Endodermal cell (in vitro differentiated cells): Measurements from ENCODE around the gene SH2D3C. TPM values are rescaled to one million over a fixed set of nuclear protein-coding genes. Genes with fewer than 3 reads are reported as not detected.

ENCODE experiments used
- DNase-seq: peaks from one replicate; pipeline ENCODE4 v3.0.0-alpha.2; 2017
- H3K27ac ChIP-seq: 2 replicates; pipeline ENCODE4 v1.5.1; 2013; ENCODE audit warnings: mild to moderate bottlenecking, low read depth, low read length, moderate library complexity
- H3K27me3 ChIP-seq: 2 replicates; pipeline ENCODE4 v1.6.1; 2013; ENCODE audit warnings: mild to moderate bottlenecking, low read length, moderate library complexity; ENCODE audit not compliant: insufficient read depth, control insufficient read depth, poor library complexity, severe bottlenecking
- H3K36me3 ChIP-seq: 2 replicates; pipeline ENCODE4 v1.7.0; 2013; ENCODE audit warnings: mild to moderate bottlenecking, low read length, moderate library complexity; ENCODE audit not compliant: control insufficient read depth, insufficient read depth
- H3K4me1 ChIP-seq: one replicate; pipeline ENCODE4 v1.7.0; 2013; ENCODE audit warnings: low read length; ENCODE audit not compliant: control insufficient read depth, insufficient read depth
- H3K4me3 ChIP-seq: 2 replicates; pipeline ENCODE4 v1.5.1; 2013; ENCODE audit warnings: mild to moderate bottlenecking, low read length, moderate library complexity
- H3K9ac ChIP-seq: 2 replicates; pipeline ENCODE4 v1.6.1; 2013; ENCODE audit warnings: mild to moderate bottlenecking, low read length, moderate library complexity; ENCODE audit not compliant: poor library complexity, severe bottlenecking; ENCODE audit errors: extremely low read depth
- H3K9me3 ChIP-seq: 2 replicates; pipeline ENCODE4 v1.6.1; 2013; ENCODE audit warnings: mild to moderate bottlenecking, low read length, moderate library complexity; ENCODE audit not compliant: control insufficient read depth
- H3K27ac Mint-ChIP-seq: 2 replicates; pipeline ENCODE4 v1.8.0; 2020; ENCODE audit warnings: mixed read lengths
- H3K27me3 Mint-ChIP-seq: 2 replicates; pipeline ENCODE4 v1.8.0; 2021; ENCODE audit warnings: mild to moderate bottlenecking, mixed read lengths; ENCODE audit not compliant: insufficient read depth
- H3K36me3 Mint-ChIP-seq: 2 replicates; pipeline ENCODE4 v1.8.0; 2020; ENCODE audit warnings: low read depth, mixed read lengths
- H3K4me1 Mint-ChIP-seq: 2 replicates; pipeline ENCODE4 v1.8.0; 2020; ENCODE audit warnings: mixed read lengths
- H3K4me3 Mint-ChIP-seq: 2 replicates; pipeline ENCODE4 v1.8.0; 2020; ENCODE audit warnings: mild to moderate bottlenecking, moderate library complexity, mixed read lengths
- H3K9me3 Mint-ChIP-seq: 2 replicates; pipeline ENCODE4 v1.8.0; 2020; ENCODE audit warnings: mild to moderate bottlenecking, mixed read lengths
- CTCF ChIP-seq: fragments of 200-600 bp; sonication (generic); conservative IDR thresholded peaks from 2 replicates; pipeline ENCODE4 v1.5.0; 2021; ENCODE audit warnings: antibody characterized with exemption, mild to moderate bottlenecking
- WGBS, 2 experiments: methylation state at CpG; one replicate each; pipeline versions ENCODE4 v1.1.5 to v1.1.7; 2013; ENCODE audit warnings: missing lambda C conversion rate in 2 of 2, mixed read lengths in 1 of 2; ENCODE audit not compliant: insufficient coverage in 1 of 2, insufficient read length in 1 of 2; 5-methylcytosine and 5-hydroxymethylcytosine counted together
- long read RNA-seq, 4 experiments: library from polyadenylated mRNA in 2 of 4; library from RNA in 1 of 4; library from capped mRNA in 1 of 4; stranded (forward) in 3 of 4; unstranded in 1 of 4; transcript quantifications; one replicate each; pipeline ENCODE4 v2.0.0, GENCODE V29; 2020 to 2021; ENCODE audit warnings: inconsistent platforms in 1 of 4
- polyA plus RNA-seq, 2 experiments: library from polyadenylated mRNA; stranded (reverse); fragments of 50-300 nt; gene quantifications; one replicate each; pipeline ENCODE4 v1.2.3, GENCODE V29; 2013
- total RNA-seq, 2 donors: library from RNA; stranded (reverse); fragmentation: NEBNext Ultra II Directional in 1 of 2; extraction: Animal tissue kit (Norgen Biotek cat#: 25700) in 1 of 2; gene quantifications; 2 replicates in 1 of 2; 3 replicates in 1 of 2; pipeline ENCODE4 v1.2.1, GENCODE V29; 2021

SH2D3C gene
- 1 to 10 TPM in 1 of 2 donors, under 1 TPM in 1; 0.77 to 1.4 TPM for total RNA-seq
- polyA plus RNA-seq (2013, experiment 1 of 2) = 5.3 TPM
- 5.3 TPM for polyA plus RNA-seq (2013, experiment 2 of 2)
- long read RNA-seq, experiment 1 = 0 reads
- long read RNA-seq, experiment 2, partial matches to known transcripts = 1 of 1 reads
- long read RNA-seq, experiment 2, other reads (novel, unspliced or antisense) = 0 of 1 reads
- long read RNA-seq, experiment 3, partial matches to known transcripts = 0 of 5 reads
- long read RNA-seq, experiment 3, other reads (novel, unspliced or antisense) = 1 of 5 reads
- long read RNA-seq, experiment 4 = 0 reads

GRCh38 chr9:127778280-127779135, at the start of gene SH2D3C:
SH2D3C (minus strand) TSS chr9:127778666; CDS start chr9:127778627, 39 bp downstream.
- Histone ChIP-seq H3K4me3 (no peak within 1 kb of the TSS), H3K4me1 (no peaks in the 10 kb centered on the region), H3K9me3 (no peaks in the 10 kb centered on the region), H3K27me3 (no peaks in the 10 kb centered on the region), H3K27ac (no peak within 1 kb of the TSS), H3K9ac (no peak within 1 kb of the TSS), H3K36me3 (no peaks in the 10 kb centered on the region)
- Mint-ChIP-seq H3K4me3 (no peak within 1 kb of the TSS), H3K4me1 (no peaks in the 10 kb centered on the region), H3K27ac (no peak within 1 kb of the TSS), H3K27me3 (no peaks in the 10 kb centered on the region), H3K9me3 (no peaks in the 10 kb centered on the region), H3K36me3 (no peaks in the 10 kb centered on the region)
- 66 to 81% methylated on average over 3 to 13 of the region's 13 CpGs for WGBS, 2 experiments
- TF ChIP-seq CTCF = no peak
- DNase-seq = no peak

DNA sequence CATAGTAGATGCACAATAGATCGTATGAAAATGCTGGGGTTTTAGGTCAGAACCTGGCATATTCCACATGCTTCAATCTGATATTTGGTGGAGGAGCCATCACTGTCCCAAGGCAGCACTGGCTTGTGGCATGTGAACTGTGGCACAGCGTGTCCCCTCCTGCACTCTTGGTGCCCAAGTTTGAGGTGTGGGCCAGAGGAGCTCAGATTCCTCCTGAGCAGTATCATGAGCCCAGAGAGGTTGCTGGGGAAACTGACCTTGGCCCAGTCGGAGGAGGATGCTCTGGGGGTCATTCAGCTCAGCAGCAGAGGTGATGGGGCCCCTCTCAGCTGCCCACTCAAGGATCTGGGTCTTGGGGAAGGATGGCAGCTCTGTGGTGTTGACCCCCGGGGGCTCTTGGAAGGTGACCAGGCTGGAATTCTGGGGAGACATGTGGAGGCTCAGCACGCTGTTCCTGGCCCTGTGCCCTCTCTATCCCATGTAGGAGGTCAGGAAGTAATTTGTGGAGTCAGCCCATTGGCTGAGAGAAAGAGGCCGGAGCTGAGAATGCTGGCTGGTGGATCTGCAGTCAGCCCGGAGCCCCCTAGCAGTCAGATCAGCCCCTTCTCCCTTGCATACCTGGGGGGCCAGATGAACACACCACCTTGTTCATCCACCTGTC, 47.9 kb upstream of the SH2D3C start:
- no peak for TF ChIP-seq CTCF
- no peak overlapping the region for H3K4me3 Mint-ChIP-seq
- peaks cover 15% of the 10 kb centered on the region for H3K4me1 Mint-ChIP-seq
- H3K36me3 Mint-ChIP-seq = no peaks in the 10 kb centered on the region
- no peak overlapping the region for H3K9ac ChIP-seq
- no peaks in the 10 kb centered on the region for H3K36me3 ChIP-seq
- no peak overlapping the region for H3K27ac Mint-ChIP-seq
- peaks cover 16% of the 10 kb centered on the region for H3K27me3 Mint-ChIP-seq
- no peaks in the 10 kb centered on the region for H3K27me3 ChIP-seq
- H3K9me3 Mint-ChIP-seq = no peaks in the 10 kb centered on the region
- H3K4me3 ChIP-seq = no peak overlapping the region
- no peak overlapping the region for H3K27ac ChIP-seq
- DNase-seq = peak; percentile 43
- WGBS, 2 experiments = 83 to 85% methylated on average over 4 to 7 of the region's 7 CpGs
- H3K4me1 ChIP-seq = no peaks in the 10 kb centered on the region
- no peaks in the 10 kb centered on the region for H3K9me3 ChIP-seq

DNA sequence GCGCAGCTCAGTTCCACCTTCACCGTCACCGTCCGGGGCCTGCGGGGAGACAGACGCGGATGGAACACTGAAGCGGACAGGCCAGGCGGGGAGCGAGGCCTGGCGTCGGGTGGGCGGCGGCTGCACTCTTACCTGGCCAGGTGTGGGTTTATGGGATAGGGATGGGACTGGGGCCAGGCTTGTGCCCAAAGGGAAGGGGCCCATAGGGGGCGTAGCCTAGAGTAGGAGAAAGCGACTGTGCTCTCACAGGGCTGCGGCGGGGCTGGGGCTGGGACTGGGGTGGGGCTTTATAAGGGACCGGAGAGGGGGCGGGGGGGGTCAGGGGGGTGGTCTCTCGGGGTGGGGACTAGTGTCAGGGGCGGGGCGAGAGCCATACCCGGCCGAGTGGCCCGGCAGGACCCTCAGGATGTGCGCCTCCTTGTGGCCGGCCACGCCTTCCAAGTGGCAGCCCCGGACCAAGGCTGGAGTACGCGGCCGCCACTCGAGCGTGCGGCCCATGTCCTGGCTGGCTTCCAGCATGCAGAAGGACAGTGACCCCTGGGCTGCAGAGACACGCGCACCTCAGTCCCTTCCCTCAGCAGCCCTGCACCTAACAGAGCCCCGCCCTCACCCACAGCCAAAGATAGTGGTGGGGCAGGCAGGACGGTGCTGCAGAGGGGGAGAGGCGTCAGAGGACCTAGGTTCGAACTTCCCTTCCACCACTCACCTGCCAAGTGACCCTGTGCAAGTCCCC, 47.0 kb upstream of the SH2D3C start:
- H3K4me3 ChIP-seq = no peak overlapping the region
- Mint-ChIP-seq H3K36me3 (no peaks in the 10 kb centered on the region), H3K4me3 (peak overlapping the region; percentile 50), H3K4me1 (peaks cover 15% of the 10 kb centered on the region), H3K27ac (no peak overlapping the region), H3K9me3 (no peaks in the 10 kb centered on the region), H3K27me3 (peaks cover 16% of the 10 kb centered on the region)
- WGBS, 2 experiments = 35 to 80% methylated on average over 10 to 35 of the region's 42 CpGs
- H3K9me3 ChIP-seq = no peaks in the 10 kb centered on the region
- H3K9ac ChIP-seq = no peak overlapping the region
- DNase-seq = peak; percentile 97
- TF ChIP-seq CTCF = peak; percentile 92
- no peaks in the 10 kb centered on the region for H3K36me3 ChIP-seq
- no peaks in the 10 kb centered on the region for H3K27me3 ChIP-seq
- H3K4me1 ChIP-seq = no peaks in the 10 kb centered on the region
- H3K27ac ChIP-seq = no peak overlapping the region
